ENCODE data around the gene ST3GAL5.

Gene ST3GAL5

DNA sequence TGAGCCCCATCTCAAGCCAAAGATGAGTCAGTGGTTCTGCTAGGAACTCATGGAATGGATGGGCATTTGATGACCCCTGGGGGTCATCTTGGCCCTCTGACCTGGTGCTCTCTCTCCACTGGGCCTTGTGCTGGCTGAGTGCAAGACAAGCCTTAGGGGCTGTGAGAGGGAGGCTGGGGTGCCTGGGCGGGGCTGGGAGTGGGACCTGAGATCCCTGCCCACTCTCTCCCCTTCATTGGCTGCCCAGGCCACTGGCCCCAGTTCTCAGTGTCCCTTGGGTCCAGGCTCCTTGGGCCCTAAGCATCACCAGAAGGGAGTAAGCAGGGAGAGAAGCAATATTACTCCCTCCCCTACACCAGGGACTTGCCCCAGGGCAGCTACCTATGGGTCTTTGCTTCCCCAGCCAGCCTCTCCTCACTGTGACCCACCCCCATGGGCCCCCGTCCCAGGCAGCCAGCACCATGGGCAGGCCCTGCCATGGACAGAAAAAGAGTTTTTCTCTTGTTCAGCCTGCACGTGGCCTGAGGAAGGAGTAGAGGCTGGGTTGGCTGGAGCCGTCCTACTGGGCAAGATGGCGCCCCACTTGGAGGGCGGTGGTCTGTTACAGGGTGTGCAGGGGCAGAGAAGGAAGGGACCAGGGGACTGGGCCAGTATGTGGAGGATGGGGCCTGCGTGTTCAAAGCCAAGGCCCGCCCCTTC, 101.4 kb downstream of the ST3GAL5 start:
- DNase-seq: no peak

Data from suppressor macrophage treated with lipopolysaccharide for 4 hours (primary cell).